Measurements from ENCODE around the gene SYT2. TPM values are rescaled to one million over a fixed set of nuclear protein-coding genes. Genes with fewer than 3 reads are reported as not detected.

Gene SYT2
- total RNA-seq, 1 donor from 2014 or later: 0.26 TPM

GRCh38 chr1:202571719-202572339 lies 138.4 kb downstream of the SYT2 start:
- H3K36me3 Mint-ChIP-seq: peaks cover 4% of the 10 kb centered on the region

GRCh38 chr1:202569393-202570322 lies 140.6 kb downstream of the SYT2 start:
- Histone ChIP-seq H3K9ac (no peak overlapping the region), H3K4me3 (no peak overlapping the region), H3K27me3 (no peaks in the 10 kb centered on the region), H4K20me1 (ENCODE audit: low read depth) (no peaks in the 10 kb centered on the region), H3K36me3 (no peaks in the 10 kb centered on the region), H3K9me3 (ENCODE audit: low read depth) (no peaks in the 10 kb centered on the region), H3K4me1 (peaks cover 18% of the 10 kb centered on the region), H2AFZ (replicated peaks) (no peak overlapping the region), H3F3A (ENCODE audit: low read depth) (no peaks in the 10 kb centered on the region), H3K4me2 (no peak overlapping the region), H3K27ac (no peak overlapping the region), H3K79me2 (ENCODE audit: low read depth) (no peaks in the 10 kb centered on the region)
- Mint-ChIP-seq H3K36me3 (peaks cover 4% of the 10 kb centered on the region), H3K4me3 (no peak overlapping the region), H3K4me1 (peaks cover 16% of the 10 kb centered on the region), H3K27ac (no peak overlapping the region), H3K9me3 (no peaks in the 10 kb centered on the region), H3K27me3 (ENCODE audit: insufficient read depth, low read depth) (no peaks in the 10 kb centered on the region)
- no peak for DNase-seq (ENCODE audit: low spot score)
- TF ChIP-seq CTCF (IDR thresholded peaks at IDR 0.05) (no peak), EZH2 (IDR thresholded peaks at IDR 0.05) (no peak), EZH2phosphoT487 (IDR thresholded peaks at IDR 0.05) (no peak)

More at GRCh38 chr1:202571719-202572339, 138.4 kb downstream of the SYT2 start:
- Histone ChIP-seq H3K27ac (no peak overlapping the region), H3K9me3 (ENCODE audit: low read depth) (no peaks in the 10 kb centered on the region), H3K27me3 (no peaks in the 10 kb centered on the region), H3K4me1 (peaks cover 29% of the 10 kb centered on the region), H4K20me1 (ENCODE audit: low read depth) (no peaks in the 10 kb centered on the region), H3F3A (ENCODE audit: low read depth) (no peaks in the 10 kb centered on the region), H2AFZ (replicated peaks) (no peak overlapping the region), H3K79me2 (ENCODE audit: low read depth) (no peaks in the 10 kb centered on the region), H3K9ac (no peak overlapping the region), H3K4me2 (no peak overlapping the region), H3K36me3 (no peaks in the 10 kb centered on the region), H3K4me3 (no peak overlapping the region)
- peaks cover 24% of the 10 kb centered on the region for H3K4me1 Mint-ChIP-seq
- TF ChIP-seq EZH2phosphoT487 (IDR thresholded peaks at IDR 0.05): no peak
- peak; percentile 97 for TF ChIP-seq CTCF (IDR thresholded peaks at IDR 0.05)
- TF ChIP-seq EZH2 (IDR thresholded peaks at IDR 0.05): no peak
- DNase-seq (ENCODE audit: low spot score): peak; percentile 66
- peaks cover under 1% of the 10 kb centered on the region for H3K27me3 Mint-ChIP-seq (ENCODE audit: insufficient read depth, low read depth)
- no peaks in the 10 kb centered on the region for H3K9me3 Mint-ChIP-seq
- no peak overlapping the region for H3K4me3 Mint-ChIP-seq
- no peak overlapping the region for H3K27ac Mint-ChIP-seq

- Histone ChIP-seq H3K9me3 (ENCODE audit: low read depth) (no peaks in the 10 kb centered on the region), H3K4me2 (no peak overlapping the region), H3K27ac (no peak overlapping the region), H2AFZ (replicated peaks) (no peak overlapping the region), H4K20me1 (ENCODE audit: low read depth) (no peaks in the 10 kb centered on the region), H3K9ac (no peak overlapping the region), H3K79me2 (ENCODE audit: low read depth) (no peaks in the 10 kb centered on the region), H3K36me3 (no peaks in the 10 kb centered on the region), H3K4me1 (peaks cover 18% of the 10 kb centered on the region), H3K27me3 (no peaks in the 10 kb centered on the region), H3F3A (ENCODE audit: low read depth) (no peaks in the 10 kb centered on the region), H3K4me3 (no peak overlapping the region)
- no peak for DNase-seq (ENCODE audit: low spot score)
- Mint-ChIP-seq H3K9me3 (no peaks in the 10 kb centered on the region), H3K4me1 (peaks cover 16% of the 10 kb centered on the region), H3K36me3 (peaks cover 4% of the 10 kb centered on the region), H3K27ac (no peak overlapping the region), H3K27me3 (ENCODE audit: insufficient read depth, low read depth) (no peaks in the 10 kb centered on the region), H3K4me3 (no peak overlapping the region)
- TF ChIP-seq EZH2phosphoT487 (IDR thresholded peaks at IDR 0.05): no peak
- TF ChIP-seq EZH2 (IDR thresholded peaks at IDR 0.05): no peak
- TF ChIP-seq CTCF (IDR thresholded peaks at IDR 0.05): no peak
Measured at GRCh38 chr1:202568826-202569225, 141.4 kb downstream of the SYT2 start.
